Measurements from ENCODE around the gene TJAP1. TPM values are rescaled to one million over a fixed set of nuclear protein-coding genes. Genes with fewer than 3 reads are reported as not detected.
A peak's percentile ranks its signal among the peaks of the same experiment; 100 is the strongest.

Gene TJAP1
- total and polyA plus RNA-seq, 2 of the 8 experiments (the other 6 are each of a cell fraction or from before 2014, with no cell fraction given), result 30.7 to 40.4 TPM

- TF ChIP-seq CHD7 (IDR thresholded peaks at IDR 0.05; ENCODE audit: insufficient replicate concordance, low read length) (no peak), CEBPB (IDR thresholded peaks at IDR 0.05; ENCODE audit: low read depth, low read length) (no peak), E2F6 (IDR thresholded peaks at IDR 0.05) (no peak), HDAC6 (IDR thresholded peaks at IDR 0.05; ENCODE audit: low read depth, low read length) (no peak), SP2 (IDR thresholded peaks at IDR 0.05; ENCODE audit: low read length) (no peak), POLR2A (IDR thresholded peaks at IDR 0.05; ENCODE audit: control extremely low read depth in 1 of 2, low read depth in 2 of 2, low read length in 2 of 2) (0 out of 3 replicates have a peak, but pooled peaks of 1 of the 2 experiments have one; percentile 0)
Observed at GRCh38 chr6:43523284-43523683, 45.9 kb downstream of the TJAP1 start (continued).

All from H1 (cell line).